GM11168 (cell line): ENCODE measurements around the gene ZBTB24.

Experiments
- in situ Hi-C: fragments of 300-500 bp; cut with MboI; formaldehyde crosslinking; loops from one replicate; pipeline ENCODE4 v1.12.0; 2022; ENCODE audit warnings: low sequenced_read_pairs; ENCODE audit not compliant: unreplicated experiment

The ZBTB24 gene

DNA sequence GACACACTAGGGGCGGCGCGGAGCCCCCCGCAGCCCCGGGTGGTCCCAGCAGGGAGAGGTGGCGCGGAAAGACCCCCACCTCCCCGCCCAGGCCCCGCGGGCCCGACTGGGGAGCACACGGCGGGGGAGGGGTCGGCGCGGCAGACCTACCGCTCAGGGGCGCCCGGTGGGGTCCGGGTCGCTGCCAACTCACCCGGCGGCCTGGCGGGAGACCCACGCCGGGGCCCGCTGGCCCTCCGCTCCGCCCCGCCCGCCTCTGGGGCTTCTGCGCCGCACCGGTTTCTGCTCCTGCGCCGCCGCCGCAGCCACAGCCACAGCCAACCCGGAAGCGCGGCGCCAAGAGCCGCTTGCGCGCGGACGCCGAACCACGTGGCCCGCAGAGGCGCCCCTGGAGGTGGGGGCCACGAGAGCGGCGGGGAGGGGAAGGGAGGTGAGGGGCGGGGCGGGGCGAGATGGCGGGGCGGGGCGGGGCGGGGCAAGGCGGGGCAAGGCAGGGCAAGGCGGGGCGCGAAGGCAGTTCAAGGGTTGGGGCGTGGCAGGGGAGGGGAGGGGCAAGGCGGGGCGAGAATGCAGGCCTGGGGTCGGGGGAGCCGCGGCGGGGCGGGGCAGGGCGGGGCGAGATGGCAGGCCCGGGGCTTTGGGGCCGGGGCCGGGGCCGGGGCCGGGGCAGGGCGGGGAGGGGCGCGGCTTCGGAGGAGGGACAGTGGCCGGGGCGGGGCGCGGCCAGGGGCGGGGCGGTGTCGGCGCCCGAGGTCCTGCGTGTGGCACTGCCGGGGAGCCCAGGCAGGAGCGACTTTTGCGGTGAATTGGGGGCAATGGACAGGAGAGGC is at the start of gene ZBTB24:
TSS of gene ZBTB24 (minus strand) at position 315 of the 830 bp plus-strand sequence. CDS start 1,193 bp downstream, outside the sequence.
- in situ Hi-C loops: no loop called here

- in situ Hi-C loops: loop anchor here (10.0 kb wide), 1 partner anchor 163 kb away; the partner anchor contains the start of genes AK9 and FIG4
Observed at GRCh38 chr6:109531446-109531845, 48.4 kb upstream of the ZBTB24 start.

DNA sequence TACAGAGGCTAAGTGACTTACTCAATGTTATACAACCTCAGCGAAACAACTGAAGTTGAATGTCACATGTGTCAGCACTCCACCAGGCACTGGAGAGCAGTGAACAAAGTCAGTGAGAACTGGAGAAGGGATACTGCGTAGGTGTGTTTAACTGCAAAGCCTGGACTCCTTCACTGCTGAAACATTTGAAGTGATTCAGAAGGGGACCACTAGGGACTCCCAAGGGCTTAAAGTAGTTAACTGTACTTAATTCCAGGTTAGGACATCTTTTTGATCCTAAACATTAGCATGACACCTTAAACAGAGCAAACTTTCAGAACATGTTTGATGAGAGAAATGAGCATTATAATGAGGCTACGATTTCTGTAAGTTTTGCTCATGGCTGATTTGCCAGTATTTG is 45.0 kb upstream of the ZBTB24 start:
- in situ Hi-C loops: loop anchor here (10.0 kb wide), 1 partner anchor 517 kb away; no protein-coding TSS in a partner anchor

GRCh38 chr6:109526905-109527628 is 44.0 kb upstream of the ZBTB24 start:
- in situ Hi-C loops: loop anchor here (10.0 kb wide), 1 partner anchor 518 kb away; no protein-coding TSS in a partner anchor

DNA sequence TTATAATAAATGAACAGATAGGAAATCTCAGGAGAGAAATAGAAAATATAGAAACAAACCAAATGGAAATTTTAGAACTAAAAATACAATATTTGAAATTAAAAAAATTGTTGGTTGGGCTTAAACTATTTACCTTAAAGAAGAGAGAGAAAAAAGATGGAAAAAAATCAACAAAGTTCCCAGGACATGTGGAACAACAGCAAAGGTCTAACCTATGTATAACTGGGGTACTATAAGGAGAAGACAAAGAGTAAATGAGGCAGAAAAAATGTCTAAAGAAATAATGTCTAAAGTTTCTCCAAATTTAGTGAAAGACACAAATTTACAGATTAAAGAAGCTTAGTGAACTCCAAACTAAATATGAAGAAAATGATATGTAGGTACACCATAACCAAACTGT is 41.1 kb upstream of the ZBTB24 start:
- in situ Hi-C loops: loop anchor here (10.0 kb wide), 1 partner anchor 521 kb away; no protein-coding TSS in a partner anchor

DNA sequence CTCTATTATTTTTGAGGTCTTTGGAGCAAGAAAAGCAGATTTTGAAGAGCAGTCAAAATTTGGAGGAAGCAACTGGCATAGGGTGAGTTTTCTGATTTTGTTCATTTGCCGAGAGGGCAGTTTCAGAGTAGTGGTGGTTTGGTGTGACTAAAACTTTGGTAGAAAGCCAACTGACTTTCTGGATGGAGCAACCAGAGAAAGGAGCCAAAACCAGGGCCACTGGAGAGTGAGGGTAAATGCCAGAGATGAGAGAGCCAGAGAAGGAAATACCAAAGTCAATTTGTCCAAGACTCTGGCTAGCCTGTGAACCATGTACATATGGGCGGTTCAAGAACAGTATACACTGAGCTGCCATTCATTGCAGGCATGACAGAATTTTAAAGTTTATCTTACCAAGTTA is 40.5 kb upstream of the ZBTB24 start:
- in situ Hi-C loops: loop anchor here (10.0 kb wide), 1 partner anchor 521 kb away; no protein-coding TSS in a partner anchor

DNA sequence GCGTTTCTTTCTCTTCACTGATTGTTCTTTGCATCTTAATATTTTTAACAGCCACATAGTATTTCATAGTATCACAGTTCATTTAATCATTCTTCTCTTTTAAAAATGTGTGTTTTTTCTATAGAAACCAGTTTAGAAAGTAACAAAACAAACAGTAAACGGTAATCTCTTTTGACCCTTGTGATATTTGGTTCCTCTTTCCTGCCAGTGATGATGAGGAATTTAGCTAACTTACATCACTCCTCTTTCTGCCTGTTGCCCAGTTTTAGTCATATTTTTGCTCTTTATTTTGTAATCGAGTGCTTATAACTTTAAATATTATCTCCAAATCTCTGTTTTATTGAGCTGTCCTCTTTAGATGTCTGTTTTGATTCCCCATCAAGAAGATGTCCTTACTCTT is 38.1 kb upstream of the ZBTB24 start:
- in situ Hi-C loops: loop anchor here (10.0 kb wide), 1 partner anchor 524 kb away; no protein-coding TSS in a partner anchor

DNA sequence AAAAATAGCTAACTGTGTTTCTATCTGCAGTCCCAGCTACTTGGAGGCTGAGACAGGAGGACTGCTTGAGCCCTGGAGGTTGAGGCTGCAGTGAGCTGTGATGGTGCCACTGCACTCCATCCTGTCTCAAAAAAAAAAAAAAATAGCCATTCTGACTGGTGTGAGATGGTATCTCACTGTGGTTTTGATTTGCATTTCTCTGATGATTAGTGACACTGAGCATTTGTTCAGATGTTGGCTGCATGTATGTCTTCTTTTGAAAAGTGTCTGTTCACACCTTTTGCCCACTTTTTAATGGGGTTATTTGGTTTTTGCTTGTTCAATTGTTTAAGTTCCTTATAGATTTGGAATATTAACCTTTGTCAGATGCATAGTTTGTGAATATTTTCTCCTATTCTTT is 36.6 kb upstream of the ZBTB24 start:
- in situ Hi-C loops: loop anchor here (10.0 kb wide), 1 partner anchor 525 kb away; no protein-coding TSS in a partner anchor

DNA sequence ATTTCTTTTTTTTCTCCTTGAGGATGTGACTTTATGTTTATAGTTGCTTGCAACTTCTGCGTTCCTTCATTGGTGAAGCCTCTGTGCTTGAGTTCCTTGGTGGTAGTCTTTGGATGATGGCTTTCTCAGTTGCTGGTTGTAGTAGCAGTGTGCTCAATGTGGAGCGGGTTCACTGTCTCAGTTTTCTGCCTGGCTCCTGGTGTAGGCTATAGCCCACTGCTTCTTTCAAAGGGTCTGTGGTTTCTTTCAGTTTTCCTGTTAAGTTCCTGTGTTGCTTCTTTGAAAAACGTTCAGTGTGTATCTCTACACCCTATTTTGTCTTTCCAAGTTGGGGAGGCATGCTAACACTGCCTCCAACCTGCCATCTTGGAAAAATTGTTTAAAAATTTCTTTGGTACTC is 33.9 kb upstream of the ZBTB24 start:
- in situ Hi-C loops: no loop called here

DNA sequence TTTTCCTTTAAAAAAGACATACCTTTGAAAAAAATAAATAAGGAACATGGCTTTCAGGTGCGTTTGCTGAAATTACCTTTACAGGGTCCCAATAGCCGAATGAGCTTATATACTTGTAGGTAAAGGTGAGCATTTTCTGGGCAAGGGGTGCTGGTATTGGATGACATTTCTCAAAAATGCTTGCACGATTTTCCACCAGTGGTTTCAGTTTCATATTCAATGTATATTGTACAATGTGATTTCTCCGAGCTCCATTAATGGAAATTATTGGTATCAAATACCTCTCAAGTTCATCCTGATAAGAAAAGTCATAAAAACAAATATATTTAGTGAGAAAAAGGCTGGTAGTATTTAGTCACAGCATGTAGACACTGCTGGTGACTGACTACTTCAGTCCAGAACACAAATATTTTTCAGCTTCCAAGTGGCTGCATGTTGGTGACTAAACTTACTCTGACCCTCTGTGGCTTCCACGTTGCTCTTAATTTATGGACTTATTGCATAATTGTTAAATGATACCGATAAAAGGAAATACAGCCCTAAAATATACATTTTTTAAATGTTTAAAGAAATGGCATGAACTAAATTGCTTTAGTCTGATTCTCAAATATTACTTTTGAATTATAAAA is 32.9 kb upstream of the ZBTB24 start:
- in situ Hi-C loops: no loop called here

DNA sequence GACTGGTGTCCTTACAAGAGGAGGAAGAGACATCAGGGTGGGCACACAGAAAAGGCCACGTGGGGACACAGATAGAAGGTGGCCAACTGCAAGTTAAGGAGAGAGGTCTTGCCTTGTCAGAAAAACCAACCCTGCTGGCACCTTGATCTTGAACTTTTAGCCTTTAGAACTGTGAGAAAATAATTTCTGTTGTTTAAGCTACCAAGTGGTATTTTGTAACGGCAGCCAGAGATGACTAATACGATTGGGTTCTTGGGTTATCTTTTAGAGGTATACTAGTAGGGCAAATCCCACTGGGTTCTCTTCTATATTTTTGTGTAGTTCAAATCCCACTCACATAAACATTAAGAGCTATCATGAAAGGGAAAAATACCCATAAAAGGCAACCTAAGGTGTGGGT is 31.9 kb upstream of the ZBTB24 start:
- in situ Hi-C loops: no loop called here

DNA sequence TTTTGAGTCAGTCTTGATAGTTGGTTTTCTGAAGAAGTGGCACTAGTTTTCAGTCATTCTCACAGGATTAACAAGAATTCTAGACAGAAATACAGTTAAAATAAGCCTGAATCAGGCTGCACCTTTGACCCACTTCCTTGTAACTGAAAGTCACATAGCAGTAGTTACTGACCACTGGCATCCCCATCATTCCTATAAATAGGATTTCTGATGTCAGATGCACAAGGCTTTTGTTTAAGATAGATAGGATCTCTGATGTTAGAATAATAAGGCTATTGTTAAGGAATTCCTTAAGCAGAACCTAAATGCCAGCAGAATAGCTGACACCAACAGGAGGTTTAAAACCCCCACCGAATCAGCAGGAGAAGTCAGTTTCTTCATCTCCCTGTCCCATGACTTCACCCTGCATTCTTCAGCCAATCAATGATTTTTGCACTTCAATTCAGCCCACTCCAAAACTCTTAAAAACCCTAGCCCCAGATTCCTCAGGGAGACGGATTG is 30.6 kb upstream of the ZBTB24 start:
- in situ Hi-C loops: no loop called here

DNA sequence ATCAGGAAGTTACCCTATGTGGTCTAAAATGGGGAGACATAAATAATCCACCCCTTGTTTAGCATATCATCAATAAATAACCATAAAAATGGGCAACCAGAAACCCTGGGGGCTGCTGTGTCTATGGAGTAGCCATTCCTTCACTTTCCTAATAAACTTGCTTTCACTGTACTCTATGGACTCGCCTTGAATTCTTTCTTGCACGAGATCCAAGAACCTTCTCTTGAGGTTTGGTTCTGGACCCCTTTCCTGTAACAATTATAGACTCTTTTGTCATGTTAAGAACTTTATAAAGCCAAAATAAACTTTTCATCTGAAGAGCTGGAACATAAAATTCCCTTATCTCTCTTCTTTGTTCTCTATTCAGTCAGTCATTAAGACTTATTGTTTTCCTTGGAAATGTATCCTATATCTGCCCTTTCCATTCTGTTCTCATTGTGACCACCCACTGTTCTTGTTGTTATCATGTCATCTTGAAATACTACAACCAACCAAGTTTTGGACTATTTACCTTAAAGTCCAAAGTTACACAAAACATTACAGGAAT is 29.3 kb upstream of the ZBTB24 start:
- in situ Hi-C loops: no loop called here

GRCh38 chr6:109511832-109512231 is 28.8 kb upstream of the ZBTB24 start:
- in situ Hi-C loops: no loop called here

DNA sequence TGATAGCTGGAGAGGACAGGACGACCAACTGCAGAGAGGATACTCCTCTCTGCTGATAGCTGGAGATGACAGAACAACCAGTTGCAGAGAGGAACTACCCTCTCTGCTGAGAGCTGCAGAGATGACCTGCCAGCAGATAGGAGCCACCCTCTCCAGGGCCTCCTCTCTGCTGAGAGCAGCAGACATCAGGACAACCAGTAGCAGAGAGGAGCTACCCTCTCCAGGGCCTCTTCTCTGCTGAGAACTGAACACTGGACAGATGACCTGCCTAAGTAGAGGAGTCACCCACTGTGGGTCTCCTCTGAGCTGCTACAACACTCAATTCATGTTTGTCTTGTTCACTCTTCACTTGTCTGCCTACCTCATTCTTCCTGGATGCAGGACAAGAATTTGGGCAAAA is 27.3 kb upstream of the ZBTB24 start:
- in situ Hi-C loops: no loop called here

- in situ Hi-C loops: no loop called here
Observed at GRCh38 chr6:109508166-109508860, 25.3 kb upstream of the ZBTB24 start.

GRCh38 chr6:109507490-109508072 is 24.6 kb upstream of the ZBTB24 start:
- in situ Hi-C loops: no loop called here

DNA sequence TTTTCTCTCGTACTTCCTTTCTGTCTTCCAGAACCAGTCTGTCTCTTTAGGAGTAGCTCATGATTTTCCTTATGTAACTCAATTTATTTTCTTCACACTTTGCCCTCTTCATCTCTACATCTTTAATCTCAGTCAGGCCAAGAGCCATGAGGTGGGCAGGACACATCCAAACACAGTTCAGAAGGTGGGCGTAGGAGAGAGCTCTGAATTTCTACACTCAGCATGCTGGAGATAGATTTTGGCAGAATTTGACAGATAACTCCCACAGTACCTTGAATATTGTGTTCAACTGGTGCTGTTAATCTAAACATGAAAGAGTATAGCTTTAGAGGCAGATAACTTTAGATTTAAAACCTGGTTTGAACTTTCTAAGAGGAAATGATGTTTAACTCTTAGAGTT is 23.8 kb upstream of the ZBTB24 start:
- in situ Hi-C loops: no loop called here

GRCh38 chr6:109506314-109506713 is 23.3 kb upstream of the ZBTB24 start:
- in situ Hi-C loops: no loop called here
